WERI-Rb-1 (cell line): ENCODE results near the gene RORB.

Source experiments
- DNase-seq: peaks from one replicate; pipeline ENCODE4 v3.0.0-alpha.2; 2020
- H3K27ac ChIP-seq: fragments of 250-450 bp; sonication (Bioruptor Pico); 2 replicates; pipeline ENCODE4 v1.5.1; 2020; ENCODE audit warnings: mild to moderate bottlenecking, moderate library complexity
- H3K27me3 ChIP-seq: fragments of 250-450 bp; sonication (Bioruptor Pico); 2 replicates; pipeline ENCODE4 v1.5.1; 2021; ENCODE audit warnings: mild to moderate bottlenecking, low read depth, moderate library complexity; ENCODE audit not compliant: insufficient read depth, severe bottlenecking
- H3K36me3 ChIP-seq: fragments of 250-450 bp; sonication (Bioruptor Pico); 2 replicates; pipeline ENCODE4 v1.5.1; 2020; ENCODE audit warnings: mild to moderate bottlenecking, moderate library complexity
- H3K4me3 ChIP-seq: 2 replicates; pipeline ENCODE4 v1.5.1; 2011; ENCODE audit warnings: low read depth, mild to moderate bottlenecking, control low read depth, low read length
- H3K9me3 ChIP-seq: fragments of 250-450 bp; sonication (Bioruptor Pico); 2 replicates; pipeline ENCODE4 v1.5.1; 2021; ENCODE audit warnings: mild to moderate bottlenecking, moderate library complexity; ENCODE audit not compliant: severe bottlenecking
- TF ChIP-seq, protein P1 (sequence below): IDR thresholded peaks from 2 replicates; pipeline ENCODE4 v1.5.1; 2011; ENCODE audit warnings: low read depth, mild to moderate bottlenecking, control low read depth, inconsistent platforms, low read length

Gene RORB

DNA sequence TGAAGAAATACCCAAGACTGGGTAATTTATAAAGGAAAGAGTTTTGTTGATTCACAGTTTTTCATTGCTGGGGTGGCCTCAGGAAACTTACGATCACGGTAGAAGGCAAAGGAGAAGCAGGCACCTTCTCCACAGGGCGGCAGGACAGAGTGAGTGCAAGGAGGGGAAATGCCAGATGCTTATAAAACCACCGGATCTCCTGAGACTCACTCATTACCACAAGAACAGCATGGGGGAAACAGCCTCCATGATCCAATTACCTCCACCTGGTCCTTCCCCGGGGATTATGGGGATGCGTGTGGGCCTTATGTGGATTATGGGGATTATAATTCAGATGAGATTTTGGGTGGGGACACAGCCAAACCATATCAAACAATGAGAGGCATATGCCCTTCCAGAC lies 18.5 kb upstream of the RORB start:
- Histone ChIP-seq H3K27ac (no peak overlapping the region), H3K36me3 (no peaks in the 10 kb centered on the region), H3K4me3 (no peak overlapping the region), H3K9me3 (peaks cover 8% of the 10 kb centered on the region), H3K27me3 (no peaks in the 10 kb centered on the region)
- peak; percentile 57 for DNase-seq
- TF ChIP-seq, protein P1, sequence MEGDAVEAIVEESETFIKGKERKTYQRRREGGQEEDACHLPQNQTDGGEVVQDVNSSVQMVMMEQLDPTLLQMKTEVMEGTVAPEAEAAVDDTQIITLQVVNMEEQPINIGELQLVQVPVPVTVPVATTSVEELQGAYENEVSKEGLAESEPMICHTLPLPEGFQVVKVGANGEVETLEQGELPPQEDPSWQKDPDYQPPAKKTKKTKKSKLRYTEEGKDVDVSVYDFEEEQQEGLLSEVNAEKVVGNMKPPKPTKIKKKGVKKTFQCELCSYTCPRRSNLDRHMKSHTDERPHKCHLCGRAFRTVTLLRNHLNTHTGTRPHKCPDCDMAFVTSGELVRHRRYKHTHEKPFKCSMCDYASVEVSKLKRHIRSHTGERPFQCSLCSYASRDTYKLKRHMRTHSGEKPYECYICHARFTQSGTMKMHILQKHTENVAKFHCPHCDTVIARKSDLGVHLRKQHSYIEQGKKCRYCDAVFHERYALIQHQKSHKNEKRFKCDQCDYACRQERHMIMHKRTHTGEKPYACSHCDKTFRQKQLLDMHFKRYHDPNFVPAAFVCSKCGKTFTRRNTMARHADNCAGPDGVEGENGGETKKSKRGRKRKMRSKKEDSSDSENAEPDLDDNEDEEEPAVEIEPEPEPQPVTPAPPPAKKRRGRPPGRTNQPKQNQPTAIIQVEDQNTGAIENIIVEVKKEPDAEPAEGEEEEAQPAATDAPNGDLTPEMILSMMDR = no peak; the same call in 1 of the 2 replicates

DNA sequence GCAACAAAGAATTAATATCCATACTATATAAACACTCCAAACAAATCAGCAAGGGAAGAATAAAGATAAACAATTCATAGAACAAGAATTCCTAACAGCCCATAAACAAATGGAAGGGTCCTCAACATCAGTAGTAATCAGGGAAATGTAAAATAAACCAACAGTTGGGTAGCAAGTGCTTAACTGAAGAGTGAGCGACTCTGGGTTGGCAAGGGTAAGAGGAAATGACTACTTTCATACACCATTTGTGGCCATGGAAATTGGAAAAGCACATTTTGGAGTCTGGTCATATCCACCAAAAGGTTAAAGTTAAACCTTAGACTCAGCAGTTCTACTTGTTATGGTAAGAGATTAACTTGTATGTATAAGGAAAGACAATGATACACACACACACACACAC lies 17.4 kb upstream of the RORB start:
- H3K27me3 ChIP-seq = no peaks in the 10 kb centered on the region
- H3K9me3 ChIP-seq = peaks cover 8% of the 10 kb centered on the region
- H3K4me3 ChIP-seq = no peak overlapping the region
- TF ChIP-seq, protein P1 = no peak
- no peak for DNase-seq
- H3K27ac ChIP-seq = no peak overlapping the region
- no peaks in the 10 kb centered on the region for H3K36me3 ChIP-seq

DNA sequence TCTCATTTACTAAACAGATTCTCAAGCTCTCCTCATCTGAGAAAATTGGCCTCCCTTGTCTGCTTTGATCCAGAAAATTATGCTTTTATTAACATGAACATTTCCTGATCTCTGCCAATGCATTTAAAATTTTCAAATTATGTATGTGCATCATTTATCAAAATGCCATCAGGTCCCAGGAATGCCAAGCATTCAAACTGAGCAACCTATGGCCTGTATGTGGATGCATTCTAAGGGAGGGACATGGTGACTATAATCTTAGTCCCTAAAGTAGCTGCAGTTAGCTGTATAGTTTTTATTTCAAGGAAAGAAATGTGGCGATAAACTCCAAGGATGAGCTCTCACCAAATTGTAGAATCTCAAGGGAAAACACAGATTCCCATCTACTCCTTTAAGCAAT lies 9.7 kb upstream of the RORB start:
- H3K27me3 ChIP-seq = no peaks in the 10 kb centered on the region
- H3K4me3 ChIP-seq = no peak overlapping the region
- no peak for DNase-seq
- H3K27ac ChIP-seq = no peak overlapping the region
- no peaks in the 10 kb centered on the region for H3K9me3 ChIP-seq
- H3K36me3 ChIP-seq = no peaks in the 10 kb centered on the region
- TF ChIP-seq, protein P1 = no peak

DNA sequence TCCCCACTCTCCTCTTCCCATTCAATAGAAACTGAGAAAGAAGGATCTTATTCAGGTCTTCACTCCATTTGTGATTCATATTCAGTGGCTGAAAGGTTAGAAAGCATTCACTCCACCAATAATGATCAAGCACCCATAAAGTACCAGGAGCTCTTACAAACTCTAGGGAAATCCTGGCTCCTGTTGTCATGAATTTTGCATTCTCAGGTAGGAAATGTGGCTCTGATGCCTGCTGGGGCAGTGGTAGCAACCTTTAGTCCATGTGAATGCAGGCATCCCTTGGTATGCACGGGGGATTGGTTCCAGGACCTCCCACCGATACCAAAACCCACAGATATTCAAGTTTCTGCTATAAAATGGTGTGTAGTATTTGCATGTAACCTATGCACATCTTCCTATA lies 3.6 kb upstream of the RORB start:
- TF ChIP-seq, protein P1 = no peak
- no peak overlapping the region for H3K27ac ChIP-seq
- H3K4me3 ChIP-seq = no peak overlapping the region
- no peaks in the 10 kb centered on the region for H3K9me3 ChIP-seq
- DNase-seq = no peak
- H3K27me3 ChIP-seq = no peaks in the 10 kb centered on the region
- peaks cover 6% of the 10 kb centered on the region; the same call in 1 of the 2 replicates for H3K36me3 ChIP-seq

DNA sequence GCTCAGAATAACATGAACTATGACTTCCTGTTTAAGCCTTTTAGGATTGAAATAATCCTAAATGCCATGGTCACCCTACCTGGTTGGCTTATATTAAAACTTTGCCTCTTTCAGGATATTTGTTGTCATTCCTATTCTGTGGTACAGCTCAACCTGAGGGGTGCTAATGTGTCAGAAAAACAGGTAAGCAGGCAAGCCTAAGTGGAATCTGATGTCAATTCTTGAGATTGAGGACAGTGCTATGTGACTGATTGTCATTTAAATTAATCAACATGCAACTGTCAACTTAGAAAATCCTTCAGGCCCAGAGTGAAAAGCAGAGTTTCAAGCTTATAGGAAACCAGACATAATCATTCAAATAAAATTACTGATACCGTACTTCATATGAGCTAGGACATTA lies 2.6 kb upstream of the RORB start:
- no peaks in the 10 kb centered on the region for H3K27me3 ChIP-seq
- TF ChIP-seq, protein P1 = no peak
- no peaks in the 10 kb centered on the region for H3K9me3 ChIP-seq
- no peak overlapping the region for H3K4me3 ChIP-seq
- no peak overlapping the region for H3K27ac ChIP-seq
- peaks cover 6% of the 10 kb centered on the region; the same call in 1 of the 2 replicates for H3K36me3 ChIP-seq
- no peak for DNase-seq

DNA sequence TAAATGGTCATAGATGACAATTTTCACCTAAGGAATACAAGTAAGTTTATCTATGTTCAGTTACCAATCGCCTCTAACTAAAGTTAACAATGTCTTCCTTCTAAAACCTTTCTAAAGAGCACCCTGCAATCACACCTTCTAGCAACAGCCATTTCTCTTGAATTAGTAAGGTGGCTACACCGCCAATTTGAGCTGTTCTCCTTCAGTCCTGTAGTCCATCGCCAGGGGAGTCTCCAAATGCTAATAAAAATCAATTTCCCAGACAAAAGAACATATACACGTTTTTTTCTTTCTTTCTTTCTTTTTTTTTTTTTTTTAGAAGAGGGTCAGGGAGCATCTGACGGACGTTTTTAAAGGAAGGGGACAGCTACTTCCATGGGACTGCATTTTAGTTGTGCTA lies 729 bp upstream of the RORB start:
- TF ChIP-seq, protein P1 = no peak
- Histone ChIP-seq H3K36me3 (peaks cover 6% of the 10 kb centered on the region; the same call in 1 of the 2 replicates), H3K27me3 (no peaks in the 10 kb centered on the region), H3K27ac (no peak overlapping the region), H3K4me3 (peak overlapping the region; percentile 71), H3K9me3 (no peaks in the 10 kb centered on the region)
- no peak for DNase-seq
